HEK293T (cell line): ENCODE data around the gene BZW2.

Experiments used
- BHLHE40 ChIP-seq: fragments of 450-650 bp; IDR thresholded peaks from 2 replicates; pipeline ENCODE4 v1.6.1; 2016; ENCODE audit warnings: mild to moderate bottlenecking, moderate library complexity, borderline replicate concordance
- ELF4 ChIP-seq: fragments of 450-650 bp; IDR thresholded peaks from 2 replicates; pipeline ENCODE4 v1.6.1; 2017; ENCODE audit warnings: antibody characterized with exemption
- L3MBTL2 ChIP-seq: fragments of 450-650 bp; conservative IDR thresholded peaks from 2 replicates; pipeline ENCODE4 v1.6.1; 2016; ENCODE audit warnings: mild to moderate bottlenecking
- NFRKB ChIP-seq: fragments of 450-650 bp; IDR thresholded peaks from 2 replicates; pipeline ENCODE4 v1.6.1; 2016; ENCODE audit warnings: mild to moderate bottlenecking, moderate library complexity
- SP1 ChIP-seq: fragments of 450-650 bp; IDR thresholded peaks from 2 replicates; pipeline ENCODE4 v1.6.1; 2017
- TARDBP ChIP-seq: fragments of 450-650 bp; IDR thresholded peaks from 2 replicates; pipeline ENCODE4 v1.6.1; 2016

DNA sequence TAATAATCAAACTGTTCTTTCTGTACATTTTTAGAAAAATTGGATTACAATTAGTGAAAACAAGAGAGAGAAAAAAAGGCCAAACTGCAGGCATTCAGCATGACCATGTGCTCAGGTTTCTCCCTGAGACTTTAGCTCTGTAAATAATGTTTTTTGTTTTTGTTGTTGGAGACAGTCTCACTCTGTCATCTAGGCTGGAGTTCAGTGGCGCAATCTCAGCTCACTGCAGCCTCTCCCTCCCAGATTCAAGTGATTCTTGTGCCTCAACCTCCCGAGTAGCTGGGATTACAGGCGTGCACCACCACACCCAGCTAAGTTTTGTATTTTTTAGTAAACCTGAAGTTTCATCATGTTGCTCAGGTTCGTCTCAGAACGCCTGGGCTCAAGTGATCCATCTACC is 23.0 kb downstream of the BZW2 start:
- TF ChIP-seq TARDBP (no peak), SP1 (no peak), BHLHE40 (no peak), NFRKB (no peak), ELF4 (no peak), L3MBTL2 (no peak)
